CD1c-positive myeloid dendritic cell (primary cell): ENCODE measurements around the gene PXT1.
"Not testable (repeated sequence)": the region's sequence is repeated elsewhere in the genome, so short reads cannot be mapped to it uniquely, and the experiment has no call there.

Experiments used
- DNase-seq: peaks from one replicate; pipeline ENCODE4 v3.0.0-alpha.2; 2016; ENCODE audit errors: extremely low spot score

PXT1 gene

GRCh38 chr6:36443471-36444428 lies 1.1 kb upstream of the PXT1 start:
- DNase-seq = peak; percentile 52

- peak; percentile 41 for DNase-seq
Measured at GRCh38 chr6:36442103-36442670, 467 bp downstream of the PXT1 start.

GRCh38 chr6:36441307-36441894 lies 1.3 kb downstream of the PXT1 start:
- peak; percentile 96 for DNase-seq

- DNase-seq = no peak
Measured at GRCh38 chr6:36436466-36436865, 6.2 kb downstream of the PXT1 start.

- no peak for DNase-seq
Measured at GRCh38 chr6:36432151-36432671, 10.4 kb downstream of the PXT1 start.

GRCh38 chr6:36431197-36431596 lies 11.5 kb downstream of the PXT1 start:
- no peak for DNase-seq

- no peak for DNase-seq
Measured at GRCh38 chr6:36430351-36430750, 12.3 kb downstream of the PXT1 start.

- DNase-seq = no peak
Measured at GRCh38 chr6:36428911-36429310, 13.7 kb downstream of the PXT1 start.

GRCh38 chr6:36426622-36427021 lies 16.0 kb downstream of the PXT1 start:
- DNase-seq = no peak

GRCh38 chr6:36423101-36423824 lies 19.4 kb downstream of the PXT1 start:
- DNase-seq = peak; percentile 99

- DNase-seq = no peak
Measured at GRCh38 chr6:36422714-36423100, 19.9 kb downstream of the PXT1 start.

- DNase-seq = no peak
Measured at GRCh38 chr6:36419310-36419709, 23.3 kb downstream of the PXT1 start.

GRCh38 chr6:36418558-36418957 lies 24.1 kb downstream of the PXT1 start:
- DNase-seq = no peak

- DNase-seq = no peak
Measured at GRCh38 chr6:36414481-36414880, 28.2 kb downstream of the PXT1 start.

GRCh38 chr6:36413489-36414480 lies 28.9 kb downstream of the PXT1 start:
- peak; percentile 16 for DNase-seq

- not testable (repeated sequence) for DNase-seq
Measured at GRCh38 chr6:36409718-36410117, 32.9 kb downstream of the PXT1 start.

- no peak for DNase-seq
Measured at GRCh38 chr6:36404164-36404563, 38.5 kb downstream of the PXT1 start.

- no peak for DNase-seq
Measured at GRCh38 chr6:36402481-36402880, 40.2 kb downstream of the PXT1 start.

- no peak for DNase-seq
Measured at GRCh38 chr6:36399970-36400369, 42.7 kb downstream of the PXT1 start.

- no peak for DNase-seq
Measured at GRCh38 chr6:36392621-36393020, 50.0 kb downstream of the PXT1 start.

GRCh38 chr6:36389353-36389752 lies 53.3 kb downstream of the PXT1 start:
- no peak for DNase-seq
